Effector memory CD8-positive, alpha-beta T cell (primary cell): Measurements from ENCODE around the gene CASZ1.
A peak's percentile ranks its signal among the peaks of the same experiment; 100 is the strongest.

ENCODE experiments used
- ATAC-seq: fragments of 150-1000 bp; cut with Tn5 transposase; replicated peaks from 2 replicates; pipeline ENCODE4 v1.10.0; 2021; ENCODE audit warnings: mild to moderate bottlenecking, moderate library complexity
- DNase-seq, 3 experiments: peaks; one replicate each; pipeline ENCODE4 v3.0.0; 2021
- H3K27ac Mint-ChIP-seq, 2 donors: one replicate each; pipeline ENCODE4 v1.8.0; 2022; ENCODE audit warnings: mild to moderate bottlenecking in 2 of 2, mixed read lengths in 2 of 2, moderate library complexity in 2 of 2
- H3K27me3 Mint-ChIP-seq, 2 donors: one replicate each; pipeline ENCODE4 v1.8.0; 2022; ENCODE audit warnings: mixed read lengths in 2 of 2
- H3K36me3 Mint-ChIP-seq: one replicate; pipeline ENCODE4 v1.8.0; 2022; ENCODE audit warnings: mild to moderate bottlenecking, moderate library complexity, mixed read lengths; ENCODE audit not compliant: insufficient read depth
- H3K4me1 Mint-ChIP-seq, 2 donors: one replicate each; pipeline ENCODE4 v1.8.0; 2022; ENCODE audit warnings: low read depth in 2 of 2, mixed read lengths in 2 of 2
- H3K4me3 Mint-ChIP-seq, 2 donors: one replicate each; pipeline ENCODE4 v1.8.0; 2022; ENCODE audit warnings: mild to moderate bottlenecking in 2 of 2, mixed read lengths in 2 of 2, moderate library complexity in 2 of 2
- H3K9me3 Mint-ChIP-seq, 2 donors: one replicate each; pipeline ENCODE4 v1.8.0; 2022; ENCODE audit warnings: mixed read lengths in 2 of 2

The CASZ1 gene

GRCh38 chr1:10665226-10665625 lies 131.2 kb downstream of the CASZ1 start:
- Mint-ChIP-seq H3K27ac (peak overlapping the region in 1 of 2 donors; percentile 15), H3K27me3 (no peaks in the 10 kb centered on the region), H3K4me1 (peaks cover 0 to 3% of the 10 kb centered on the region in 2 donors), H3K4me3 (no peak overlapping the region), H3K36me3 (peaks cover 24% of the 10 kb centered on the region), H3K9me3 (no peaks in the 10 kb centered on the region)
- no peak for ATAC-seq
- no peak for DNase-seq

GRCh38 chr1:10664251-10664650 lies 132.2 kb downstream of the CASZ1 start:
- H3K27ac Mint-ChIP-seq, result no peak overlapping the region
- peaks cover 21% of the 10 kb centered on the region for H3K36me3 Mint-ChIP-seq
- H3K4me3 Mint-ChIP-seq, result no peak overlapping the region
- H3K9me3 Mint-ChIP-seq, result no peaks in the 10 kb centered on the region
- no peaks in the 10 kb centered on the region for H3K27me3 Mint-ChIP-seq
- peaks cover 0 to 1% of the 10 kb centered on the region in 2 donors for H3K4me1 Mint-ChIP-seq
- DNase-seq (no peak), ATAC-seq (no peak)

- Mint-ChIP-seq H3K4me3 (no peak overlapping the region), H3K4me1 (peaks cover 0 to 1% of the 10 kb centered on the region in 2 donors)
These were observed 132.8 kb downstream of the CASZ1 start for GRCh38 chr1:10663678-10664035.

GRCh38 chr1:10662824-10663677 lies 133.4 kb downstream of the CASZ1 start:
- Mint-ChIP-seq H3K27me3 (no peaks in the 10 kb centered on the region), H3K9me3 (no peaks in the 10 kb centered on the region), H3K27ac (peak overlapping the region in 1 of 2 donors; percentile 49), H3K36me3 (peaks cover 22% of the 10 kb centered on the region), H3K4me1 (no peaks in the 10 kb centered on the region), H3K4me3 (no peak overlapping the region)
- DNase-seq, result no peak
- ATAC-seq, result no peak

More at GRCh38 chr1:10663678-10664035, 132.8 kb downstream of the CASZ1 start:
- Mint-ChIP-seq H3K9me3 (no peaks in the 10 kb centered on the region), H3K36me3 (peaks cover 25% of the 10 kb centered on the region), H3K27me3 (no peaks in the 10 kb centered on the region), H3K27ac (no peak overlapping the region)
- ATAC-seq, result no peak
- DNase-seq, result no peak

GRCh38 chr1:10662090-10662688 lies 134.3 kb downstream of the CASZ1 start:
- Mint-ChIP-seq H3K9me3 (no peaks in the 10 kb centered on the region), H3K27ac (no peak overlapping the region), H3K4me1 (no peaks in the 10 kb centered on the region), H3K27me3 (no peaks in the 10 kb centered on the region), H3K4me3 (no peak overlapping the region), H3K36me3 (peaks cover 22% of the 10 kb centered on the region)
- no peak for DNase-seq
- ATAC-seq, result no peak

- H3K36me3 Mint-ChIP-seq, result peaks cover 19% of the 10 kb centered on the region
- no peak overlapping the region for H3K4me3 Mint-ChIP-seq
- H3K4me1 Mint-ChIP-seq, result no peaks in the 10 kb centered on the region
- H3K9me3 Mint-ChIP-seq, result no peaks in the 10 kb centered on the region
- no peak for ATAC-seq
- DNase-seq, result no peak
- H3K27me3 Mint-ChIP-seq, result no peaks in the 10 kb centered on the region
- no peak overlapping the region for H3K27ac Mint-ChIP-seq
These were observed 135.0 kb downstream of the CASZ1 start for GRCh38 chr1:10661453-10661852.

- Mint-ChIP-seq H3K36me3 (peaks cover 26% of the 10 kb centered on the region), H3K4me3 (no peak overlapping the region), H3K27ac (no peak overlapping the region), H3K27me3 (no peaks in the 10 kb centered on the region), H3K9me3 (no peaks in the 10 kb centered on the region), H3K4me1 (no peaks in the 10 kb centered on the region)
- DNase-seq (no peak), ATAC-seq (no peak)
These were observed 136.6 kb downstream of the CASZ1 start for GRCh38 chr1:10659646-10660540.

- no peaks in the 10 kb centered on the region for H3K9me3 Mint-ChIP-seq
- no peak overlapping the region for H3K4me3 Mint-ChIP-seq
- H3K4me1 Mint-ChIP-seq, result no peaks in the 10 kb centered on the region
These were observed 137.2 kb downstream of the CASZ1 start for GRCh38 chr1:10659218-10659617.

GRCh38 chr1:10658396-10659066 lies 137.9 kb downstream of the CASZ1 start:
- Mint-ChIP-seq H3K27ac (no peak overlapping the region), H3K4me1 (peaks cover 0 to 3% of the 10 kb centered on the region in 2 donors), H3K36me3 (peaks cover 35% of the 10 kb centered on the region), H3K9me3 (no peaks in the 10 kb centered on the region), H3K4me3 (no peak overlapping the region), H3K27me3 (no peaks in the 10 kb centered on the region)
- DNase-seq (no peak), ATAC-seq (no peak)

More at GRCh38 chr1:10659218-10659617, 137.2 kb downstream of the CASZ1 start:
- peak; percentile 7 for ATAC-seq
- DNase-seq, result no peak
- H3K27me3 Mint-ChIP-seq, result no peaks in the 10 kb centered on the region
- no peak overlapping the region for H3K27ac Mint-ChIP-seq
- H3K36me3 Mint-ChIP-seq, result peaks cover 31% of the 10 kb centered on the region

- Mint-ChIP-seq H3K9me3 (no peaks in the 10 kb centered on the region), H3K4me1 (peaks cover 0 to 3% of the 10 kb centered on the region in 2 donors), H3K4me3 (no peak overlapping the region), H3K36me3 (peaks cover 34% of the 10 kb centered on the region), H3K27me3 (no peaks in the 10 kb centered on the region), H3K27ac (no peak overlapping the region)
- ATAC-seq, result no peak
- no peak for DNase-seq
These were observed 139.2 kb downstream of the CASZ1 start for GRCh38 chr1:10657088-10657847.

- H3K9me3 Mint-ChIP-seq, result no peaks in the 10 kb centered on the region
- ATAC-seq (no peak), DNase-seq (no peak)
- H3K36me3 Mint-ChIP-seq, result peaks cover 34% of the 10 kb centered on the region
- no peak overlapping the region for H3K4me3 Mint-ChIP-seq
- no peaks in the 10 kb centered on the region for H3K27me3 Mint-ChIP-seq
- H3K27ac Mint-ChIP-seq, result peak overlapping the region in 1 of 2 donors; percentile 53
- H3K4me1 Mint-ChIP-seq, result peaks cover 0 to 3% of the 10 kb centered on the region in 2 donors
These were observed 140.0 kb downstream of the CASZ1 start for GRCh38 chr1:10656431-10656830.

- ATAC-seq (no peak), DNase-seq (no peak)
- no peak overlapping the region for H3K27ac Mint-ChIP-seq
- peaks cover 34% of the 10 kb centered on the region for H3K36me3 Mint-ChIP-seq
- no peaks in the 10 kb centered on the region for H3K9me3 Mint-ChIP-seq
- H3K27me3 Mint-ChIP-seq, result no peaks in the 10 kb centered on the region
- no peak overlapping the region for H3K4me3 Mint-ChIP-seq
- peaks cover 0 to 3% of the 10 kb centered on the region in 2 donors for H3K4me1 Mint-ChIP-seq
These were observed 141.4 kb downstream of the CASZ1 start for GRCh38 chr1:10655002-10655401.
